Measurements from ENCODE around the gene MAOB. TPM values are rescaled to one million over a fixed set of nuclear protein-coding genes. Genes with fewer than 3 reads are reported as not detected.
"Not testable (repeated sequence)": the region's sequence is repeated elsewhere in the genome, so short reads cannot be mapped to it uniquely, and the experiment has no call there.

MAOB gene
- 10 to 100 TPM in 4 of 6 donors, 1 to 10 TPM in 2; 1.0 to 34.1 (median 13.0) TPM for total RNA-seq

DNA sequence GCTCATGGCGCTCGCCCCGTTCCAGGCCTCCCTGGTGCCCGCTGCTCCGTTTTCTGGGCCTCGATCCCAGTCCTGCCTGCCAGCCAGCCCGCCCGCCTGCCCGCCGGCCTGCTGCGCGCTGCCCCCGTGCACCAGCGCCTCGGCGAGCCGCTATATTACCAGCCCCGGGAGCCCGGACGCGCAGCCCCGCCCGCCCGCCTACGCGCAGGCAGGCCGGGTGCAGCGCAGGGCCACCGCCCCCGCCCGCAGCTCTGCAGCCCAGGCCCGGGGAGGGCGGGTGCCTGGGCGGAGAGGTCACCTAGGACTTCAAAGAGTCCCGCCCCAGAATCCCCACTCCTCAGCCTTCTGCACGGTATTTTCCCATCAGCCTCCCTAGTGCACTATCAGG, at the start of gene MAOB:
Gene MAOB, minus strand, starts transcription at position 157 of the 388 bp plus-strand sequence. Its CDS starts 151 bp downstream, at position 6.
- ATAC-seq (ENCODE audit: low FRiP score in 2 of 2) (peak; percentile 48 to 81), DNase-seq (peak in 1 of 2 donors; percentile 87)
- TF ChIP-seq, protein P1, sequence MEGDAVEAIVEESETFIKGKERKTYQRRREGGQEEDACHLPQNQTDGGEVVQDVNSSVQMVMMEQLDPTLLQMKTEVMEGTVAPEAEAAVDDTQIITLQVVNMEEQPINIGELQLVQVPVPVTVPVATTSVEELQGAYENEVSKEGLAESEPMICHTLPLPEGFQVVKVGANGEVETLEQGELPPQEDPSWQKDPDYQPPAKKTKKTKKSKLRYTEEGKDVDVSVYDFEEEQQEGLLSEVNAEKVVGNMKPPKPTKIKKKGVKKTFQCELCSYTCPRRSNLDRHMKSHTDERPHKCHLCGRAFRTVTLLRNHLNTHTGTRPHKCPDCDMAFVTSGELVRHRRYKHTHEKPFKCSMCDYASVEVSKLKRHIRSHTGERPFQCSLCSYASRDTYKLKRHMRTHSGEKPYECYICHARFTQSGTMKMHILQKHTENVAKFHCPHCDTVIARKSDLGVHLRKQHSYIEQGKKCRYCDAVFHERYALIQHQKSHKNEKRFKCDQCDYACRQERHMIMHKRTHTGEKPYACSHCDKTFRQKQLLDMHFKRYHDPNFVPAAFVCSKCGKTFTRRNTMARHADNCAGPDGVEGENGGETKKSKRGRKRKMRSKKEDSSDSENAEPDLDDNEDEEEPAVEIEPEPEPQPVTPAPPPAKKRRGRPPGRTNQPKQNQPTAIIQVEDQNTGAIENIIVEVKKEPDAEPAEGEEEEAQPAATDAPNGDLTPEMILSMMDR (IDR thresholded peaks at IDR 0.05) = no peak
- TF ChIP-seq EP300 (IDR thresholded peaks at IDR 0.05) = no peak
- TF ChIP-seq POLR2A (IDR thresholded peaks at IDR 0.05) = no peak
- TF ChIP-seq POLR2AphosphoS5 (IDR thresholded peaks at IDR 0.05) = no peak
- 0 to 35% methylated on average over 1 to 28 of the region's 36 CpGs for WGBS, 2 donors
- H3K27ac ChIP-seq = peak within 1 kb of the TSS; percentile 24 to 72 (median 33)
- no peaks in the 10 kb centered on the region for H3K27me3 ChIP-seq
- peak within 1 kb of the TSS in 3 of 4 donors; percentile 27 to 43 (median 41) for H3K4me3 ChIP-seq
- no peaks in the 10 kb centered on the region for H3K36me3 ChIP-seq
- no peaks in the 10 kb centered on the region for H3K4me1 ChIP-seq
- no peaks in the 10 kb centered on the region for H3K9me3 ChIP-seq

DNA sequence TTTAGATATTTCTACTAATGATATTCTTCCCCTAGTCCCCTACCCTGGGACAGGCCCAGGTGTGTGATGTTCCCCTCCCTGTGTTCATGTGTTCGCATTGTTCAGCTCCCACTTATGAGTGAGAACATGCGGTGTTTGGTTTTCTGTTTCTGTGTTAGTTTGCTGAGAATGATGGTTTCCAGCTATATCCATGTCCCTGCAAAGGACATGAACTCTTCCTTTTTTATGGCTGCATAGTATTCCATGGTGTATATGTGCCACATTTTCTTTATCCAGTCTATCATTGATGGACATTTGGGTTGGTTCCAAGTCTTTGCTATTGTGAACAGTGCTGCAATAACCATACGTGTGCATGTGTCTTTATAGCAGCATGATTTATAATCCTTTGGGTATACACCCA, 39.8 kb upstream of the MAOB start:
- not testable (repeated sequence) for H3K27ac ChIP-seq; ATAC-seq (ENCODE audit: low FRiP score in 2 of 2); DNase-seq; H3K9me3 ChIP-seq; H3K4me1 ChIP-seq; H3K27me3 ChIP-seq; H3K36me3 ChIP-seq; H3K4me3 ChIP-seq
- WGBS, 2 donors = 76 to 83% methylated on average over 3 of the region's 3 CpGs

DNA sequence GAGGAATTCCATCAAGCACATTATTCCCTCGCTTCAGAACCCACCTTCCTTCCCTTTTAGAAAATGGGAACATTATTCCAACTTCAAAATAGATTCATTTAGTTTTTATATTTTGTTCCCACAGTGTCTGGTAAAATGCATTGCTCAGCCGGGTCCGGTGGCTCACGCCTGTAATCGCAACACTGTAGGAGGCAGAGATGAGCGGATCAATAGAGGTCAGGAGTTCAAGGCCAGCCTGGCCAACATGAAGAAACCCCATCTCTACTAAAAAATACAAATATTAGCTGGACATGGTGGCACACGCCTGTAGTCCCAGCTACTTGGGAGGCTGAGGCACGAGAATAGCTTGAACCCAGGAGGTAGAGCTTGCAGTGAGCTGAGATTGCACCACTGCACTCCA, 28.5 kb upstream of the MAOB start:
- WGBS, 2 donors = 88 to 96% methylated on average over 8 of the region's 8 CpGs
- not testable (repeated sequence) for ATAC-seq (ENCODE audit: low FRiP score in 2 of 2)

DNA sequence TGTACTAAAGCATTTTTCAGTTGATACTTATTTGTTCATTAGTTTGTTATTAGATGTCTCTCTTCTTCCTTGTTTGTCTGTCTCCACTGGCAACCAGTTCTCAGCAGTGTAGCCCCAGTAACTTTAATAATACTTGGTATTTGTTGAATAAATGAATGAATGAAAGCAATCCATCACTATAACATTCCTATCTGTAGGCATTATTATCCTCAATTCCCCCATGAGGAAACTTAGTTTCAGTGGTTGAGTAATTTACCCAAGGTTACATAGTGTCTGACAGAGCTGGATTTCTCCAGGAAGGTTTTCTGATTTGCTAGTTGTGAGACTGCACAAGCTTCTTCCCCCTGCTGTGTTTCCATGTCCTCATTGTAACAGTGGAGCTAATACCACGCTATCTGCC, 27.8 kb upstream of the MAOB start:
- Histone ChIP-seq H3K27ac (no peak overlapping the region), H3K4me3 (no peak overlapping the region), H3K9me3 (no peaks in the 10 kb centered on the region), H3K4me1 (no peaks in the 10 kb centered on the region), H3K36me3 (no peaks in the 10 kb centered on the region), H3K27me3 (no peaks in the 10 kb centered on the region)
- ATAC-seq (ENCODE audit: low FRiP score in 2 of 2) (no peak), DNase-seq (no peak)
- TF ChIP-seq EP300 (IDR thresholded peaks at IDR 0.05) (no peak), POLR2AphosphoS5 (IDR thresholded peaks at IDR 0.05) (no peak), POLR2A (IDR thresholded peaks at IDR 0.05) (no peak)
- TF ChIP-seq, protein P1 (IDR thresholded peaks at IDR 0.05) = no peak
- 58 to 91% methylated on average over 1 of the region's 1 CpG for WGBS, 2 donors

More for the DNA sequence above, 28.5 kb upstream of the MAOB start:
- not testable (repeated sequence) for H3K36me3 ChIP-seq, H3K4me3 ChIP-seq, H3K9me3 ChIP-seq, DNase-seq, H3K27ac ChIP-seq, H3K4me1 ChIP-seq, H3K27me3 ChIP-seq

DNA sequence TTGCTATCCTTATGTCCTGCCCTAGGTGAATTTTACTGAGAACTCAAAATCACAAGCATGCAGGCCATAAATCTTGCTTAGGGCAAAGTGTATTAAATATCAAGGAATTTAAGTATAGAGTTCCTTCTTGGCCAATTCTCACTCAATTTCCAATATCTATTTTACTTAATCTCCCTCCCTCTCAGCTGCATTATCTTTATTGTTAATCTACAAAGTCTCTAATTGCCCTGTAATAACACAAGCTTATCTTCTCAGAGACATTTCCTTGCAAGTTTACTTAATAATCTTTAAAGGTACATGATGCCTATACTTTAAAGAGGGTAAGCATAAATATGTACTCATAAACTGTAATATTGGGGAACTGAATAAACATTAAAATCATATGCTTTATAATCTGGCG, 26.9 kb upstream of the MAOB start:
- ATAC-seq (ENCODE audit: low FRiP score in 2 of 2) (no peak), DNase-seq (no peak)
- Histone ChIP-seq H3K4me1 (no peaks in the 10 kb centered on the region), H3K4me3 (no peak overlapping the region), H3K27me3 (no peaks in the 10 kb centered on the region), H3K36me3 (no peaks in the 10 kb centered on the region), H3K9me3 (no peaks in the 10 kb centered on the region), H3K27ac (no peak overlapping the region)
- no peak for TF ChIP-seq POLR2AphosphoS5 (IDR thresholded peaks at IDR 0.05)
- TF ChIP-seq EP300 (IDR thresholded peaks at IDR 0.05) = no peak
- TF ChIP-seq, protein P1 (IDR thresholded peaks at IDR 0.05) = no peak
- TF ChIP-seq POLR2A (IDR thresholded peaks at IDR 0.05) = no peak
- 89 to 91% methylated on average over 1 of the region's 1 CpG for WGBS, 2 donors

Measured in upper lobe of left lung (tissue), 6 donors.